H1 (cell line): ENCODE measurements around the gene MATN4. TPM values are rescaled to one million over a fixed set of nuclear protein-coding genes. Genes with fewer than 3 reads are reported as not detected.

ENCODE experiments used
- RAD21 ChIP-seq, 2 experiments: IDR thresholded peaks in 1 of 2; conservative IDR thresholded peaks in 1 of 2; 2 replicates each; pipeline ENCODE4 v1.6.1; 2011; ENCODE audit warnings: low read depth in 2 of 2, low read length in 2 of 2, improper control_type of control experiment in 1 of 2, inconsistent platforms in 1 of 2, mild to moderate bottlenecking in 1 of 2, moderate library complexity in 1 of 2
- polyA plus RNA-seq, 7 experiments: library from polyadenylated mRNA; depleted of rRNA in 3 of 7; stranded (reverse) in 5 of 7; unstranded in 2 of 7; fragments of >200 nt in 5 of 7; fragments of 200-250 nt in 2 of 7; gene quantifications; 1 replicate in 5 of 7; 2 replicates in 1 of 7; 4 replicates in 1 of 7; pipeline versions ENCODE4 v1.2.1 to v1.2.3, GENCODE V29; 2011 to 2013; ENCODE audit warnings: missing spikeins in 2 of 7, mixed read lengths in 2 of 7
- total RNA-seq: library from RNA; stranded (reverse); fragmentation: NEBNext Ultra II Directional; extraction: Animal tissue kit (Norgen Biotek cat#: 25700); gene quantifications from 2 replicates; pipeline ENCODE4 v1.2.1, GENCODE V29; 2021
- TF ChIP-seq, protein P1 (sequence below), 3 experiments: IDR thresholded peaks; 1 replicate in 2 of 3; 2 replicates in 1 of 3; pipeline versions ENCODE4 v1.5.1 to v1.6.1; 2011; ENCODE audit warnings: low read length in 3 of 3, mild to moderate bottlenecking in 3 of 3, inconsistent platforms in 2 of 3, low read depth in 1 of 3, moderate library complexity in 1 of 3; ENCODE audit not compliant: insufficient read depth in 1 of 3; ENCODE audit errors: control extremely low read depth in 1 of 3

The MATN4 gene
- total and polyA plus RNA-seq, 2 of the 8 experiments (the other 6 are each of a cell fraction or from before 2014, with no cell fraction given): 2.1 to 4.4 TPM

- TF ChIP-seq, protein P1, sequence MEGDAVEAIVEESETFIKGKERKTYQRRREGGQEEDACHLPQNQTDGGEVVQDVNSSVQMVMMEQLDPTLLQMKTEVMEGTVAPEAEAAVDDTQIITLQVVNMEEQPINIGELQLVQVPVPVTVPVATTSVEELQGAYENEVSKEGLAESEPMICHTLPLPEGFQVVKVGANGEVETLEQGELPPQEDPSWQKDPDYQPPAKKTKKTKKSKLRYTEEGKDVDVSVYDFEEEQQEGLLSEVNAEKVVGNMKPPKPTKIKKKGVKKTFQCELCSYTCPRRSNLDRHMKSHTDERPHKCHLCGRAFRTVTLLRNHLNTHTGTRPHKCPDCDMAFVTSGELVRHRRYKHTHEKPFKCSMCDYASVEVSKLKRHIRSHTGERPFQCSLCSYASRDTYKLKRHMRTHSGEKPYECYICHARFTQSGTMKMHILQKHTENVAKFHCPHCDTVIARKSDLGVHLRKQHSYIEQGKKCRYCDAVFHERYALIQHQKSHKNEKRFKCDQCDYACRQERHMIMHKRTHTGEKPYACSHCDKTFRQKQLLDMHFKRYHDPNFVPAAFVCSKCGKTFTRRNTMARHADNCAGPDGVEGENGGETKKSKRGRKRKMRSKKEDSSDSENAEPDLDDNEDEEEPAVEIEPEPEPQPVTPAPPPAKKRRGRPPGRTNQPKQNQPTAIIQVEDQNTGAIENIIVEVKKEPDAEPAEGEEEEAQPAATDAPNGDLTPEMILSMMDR (IDR thresholded peaks at IDR 0.05; ENCODE audit: control extremely low read depth in 1 of 3, insufficient read depth in 1 of 3, low read depth in 1 of 3, low read length in 3 of 3): peak; percentile 66 to 97 (median 85)
- TF ChIP-seq RAD21 (IDR thresholded peaks at IDR 0.05 in 1 of 2, conservative IDR thresholded peaks at IDR 0.05 in 1 of 2; ENCODE audit: low read depth in 2 of 2, low read length in 2 of 2): peak; percentile 94 to 95
These were observed 17.3 kb downstream of the MATN4 start (continued) for GRCh38 chr20:45290677-45291355.
